KMS-11 (cell line): ENCODE data around the gene MMP3.

Experiments
- H2AFZ ChIP-seq: fragments of 200-600 bp; sonication (generic); 2 replicates; pipeline ENCODE4 v1.6.1; 2016; ENCODE audit warnings: antibody characterized with exemption, mixed run types, low read depth
- H3K27ac ChIP-seq: fragments of 200-600 bp; sonication (generic); 2 replicates; pipeline ENCODE4 v1.6.1; 2016; ENCODE audit warnings: mild to moderate bottlenecking, mixed run types
- H3K27me3 ChIP-seq: fragments of 200-600 bp; sonication (generic); 2 replicates; pipeline ENCODE4 v1.6.1; 2017; ENCODE audit warnings: mild to moderate bottlenecking, low read depth, mixed run types, moderate library complexity; ENCODE audit not compliant: insufficient read depth
- H3K36me3 ChIP-seq: fragments of 200-600 bp; sonication (generic); 2 replicates; pipeline ENCODE4 v1.6.1; 2017; ENCODE audit warnings: mild to moderate bottlenecking, mixed run types; ENCODE audit not compliant: insufficient read depth
- H3K4me1 ChIP-seq: fragments of 200-600 bp; sonication (generic); 2 replicates; pipeline ENCODE4 v1.6.1; 2016; ENCODE audit warnings: mild to moderate bottlenecking, low read depth, mixed run types; ENCODE audit not compliant: poor library complexity, severe bottlenecking
- H3K4me2 ChIP-seq: fragments of 200-600 bp; sonication (generic); 2 replicates; pipeline ENCODE4 v1.7.0; 2016; ENCODE audit warnings: mild to moderate bottlenecking, mixed run types
- H3K4me3 ChIP-seq: fragments of 200-600 bp; sonication (generic); IDR thresholded peaks from 2 replicates; pipeline ENCODE4 v1.6.1; 2017; ENCODE audit warnings: low read depth, low read length, mixed read lengths; ENCODE audit not compliant: insufficient read depth
- H3K79me2 ChIP-seq: fragments of 200-600 bp; sonication (generic); 2 replicates; pipeline ENCODE4 v1.6.1; 2016; ENCODE audit warnings: low read depth, mixed run types; ENCODE audit not compliant: insufficient read depth
- H3K9ac ChIP-seq: fragments of 200-600 bp; sonication (generic); 2 replicates; pipeline ENCODE4 v1.6.1; 2016; ENCODE audit warnings: mild to moderate bottlenecking, mixed run types
- H4K20me1 ChIP-seq: fragments of 200-600 bp; sonication (generic); 2 replicates; pipeline ENCODE4 v1.6.1; 2016; ENCODE audit warnings: mild to moderate bottlenecking, mixed run types; ENCODE audit not compliant: insufficient read depth
- TF ChIP-seq, protein P1 (sequence below): fragments of 200-600 bp; sonication (generic); conservative IDR thresholded peaks from 2 replicates; pipeline ENCODE4 v1.6.1; 2017; ENCODE audit warnings: low read depth, mild to moderate bottlenecking, antibody characterized with exemption, low read length, moderate library complexity, mixed read lengths

Gene MMP3

DNA sequence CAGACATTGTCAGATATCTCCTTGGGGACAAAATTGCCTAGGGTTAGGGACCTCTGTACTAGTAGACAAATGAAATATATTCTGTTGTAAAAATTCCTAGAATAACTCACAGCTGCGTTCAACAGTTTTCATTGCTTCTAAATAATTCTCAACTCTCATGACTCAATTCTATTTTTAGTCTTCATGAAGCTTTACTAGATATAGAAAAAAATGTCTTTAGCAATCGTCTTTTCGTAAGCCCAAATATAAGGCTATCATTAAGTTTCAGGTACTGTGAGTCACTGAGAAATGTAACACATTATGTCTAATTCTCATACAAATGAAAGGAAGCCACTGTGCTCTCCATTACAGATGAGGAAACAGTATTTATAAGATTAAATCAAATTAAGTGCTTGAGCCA, 24.9 kb upstream of the MMP3 start:
- Histone ChIP-seq H3K4me2 (no peak overlapping the region), H3K27ac (no peak overlapping the region), H3K4me3 (no peak overlapping the region), H4K20me1 (no peaks in the 10 kb centered on the region), H3K9ac (no peak overlapping the region), H3K79me2 (no peaks in the 10 kb centered on the region), H3K36me3 (no peaks in the 10 kb centered on the region), H3K27me3 (no peaks in the 10 kb centered on the region), H2AFZ (no peak overlapping the region), H3K4me1 (no peaks in the 10 kb centered on the region)
- TF ChIP-seq, protein P1, sequence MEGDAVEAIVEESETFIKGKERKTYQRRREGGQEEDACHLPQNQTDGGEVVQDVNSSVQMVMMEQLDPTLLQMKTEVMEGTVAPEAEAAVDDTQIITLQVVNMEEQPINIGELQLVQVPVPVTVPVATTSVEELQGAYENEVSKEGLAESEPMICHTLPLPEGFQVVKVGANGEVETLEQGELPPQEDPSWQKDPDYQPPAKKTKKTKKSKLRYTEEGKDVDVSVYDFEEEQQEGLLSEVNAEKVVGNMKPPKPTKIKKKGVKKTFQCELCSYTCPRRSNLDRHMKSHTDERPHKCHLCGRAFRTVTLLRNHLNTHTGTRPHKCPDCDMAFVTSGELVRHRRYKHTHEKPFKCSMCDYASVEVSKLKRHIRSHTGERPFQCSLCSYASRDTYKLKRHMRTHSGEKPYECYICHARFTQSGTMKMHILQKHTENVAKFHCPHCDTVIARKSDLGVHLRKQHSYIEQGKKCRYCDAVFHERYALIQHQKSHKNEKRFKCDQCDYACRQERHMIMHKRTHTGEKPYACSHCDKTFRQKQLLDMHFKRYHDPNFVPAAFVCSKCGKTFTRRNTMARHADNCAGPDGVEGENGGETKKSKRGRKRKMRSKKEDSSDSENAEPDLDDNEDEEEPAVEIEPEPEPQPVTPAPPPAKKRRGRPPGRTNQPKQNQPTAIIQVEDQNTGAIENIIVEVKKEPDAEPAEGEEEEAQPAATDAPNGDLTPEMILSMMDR, result no peak

DNA sequence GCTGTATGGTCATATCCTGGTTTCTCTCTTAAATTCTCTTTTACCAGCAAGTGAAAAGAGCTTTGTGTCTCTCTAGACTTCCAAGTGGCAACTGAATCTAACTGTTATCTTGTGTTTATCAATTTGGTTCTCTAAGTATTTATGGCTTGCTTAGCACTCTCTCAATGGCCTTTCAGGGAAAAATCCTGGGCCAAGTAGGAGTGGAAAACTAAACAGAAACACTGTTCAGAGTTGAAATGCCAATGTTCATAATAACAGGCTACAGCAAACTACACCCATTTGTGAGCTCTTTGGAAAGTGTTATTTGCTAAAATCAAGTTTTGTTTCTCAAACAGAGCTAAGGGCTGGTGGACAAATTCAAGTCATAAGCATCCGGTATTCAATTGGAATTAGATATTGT, 21.3 kb upstream of the MMP3 start:
- H3K4me3 ChIP-seq, result no peak overlapping the region
- H3K36me3 ChIP-seq, result no peaks in the 10 kb centered on the region
- no peak overlapping the region for H2AFZ ChIP-seq
- H3K27ac ChIP-seq, result no peak overlapping the region
- no peaks in the 10 kb centered on the region for H3K79me2 ChIP-seq
- H3K9ac ChIP-seq, result no peak overlapping the region
- H3K27me3 ChIP-seq, result no peaks in the 10 kb centered on the region
- no peak overlapping the region for H3K4me2 ChIP-seq
- TF ChIP-seq, protein P1, result no peak
- H4K20me1 ChIP-seq, result no peaks in the 10 kb centered on the region
- no peaks in the 10 kb centered on the region for H3K4me1 ChIP-seq

DNA sequence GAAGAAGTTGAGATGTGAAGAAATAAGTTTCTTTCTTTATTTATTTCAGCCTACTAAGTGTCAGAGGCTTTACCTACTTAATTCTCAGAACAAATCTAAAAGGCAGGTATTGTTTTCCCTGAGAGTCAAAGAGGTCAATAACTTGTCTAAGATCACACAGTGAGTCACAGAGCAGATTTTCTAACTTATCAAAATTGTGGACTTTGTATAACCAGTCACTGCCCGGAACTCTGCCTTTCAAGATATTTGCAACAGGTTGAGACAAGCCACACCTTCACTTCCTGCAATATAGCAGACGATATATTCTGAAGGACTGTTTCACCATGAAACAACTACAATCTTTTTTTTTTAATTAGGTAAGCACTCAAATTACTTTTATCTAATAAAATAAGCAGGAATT, 10.5 kb upstream of the MMP3 start:
- Histone ChIP-seq H4K20me1 (no peaks in the 10 kb centered on the region), H3K4me3 (no peak overlapping the region), H3K4me1 (no peaks in the 10 kb centered on the region), H3K27me3 (no peaks in the 10 kb centered on the region), H3K4me2 (no peak overlapping the region), H3K36me3 (no peaks in the 10 kb centered on the region), H3K27ac (no peak overlapping the region), H3K9ac (no peak overlapping the region), H3K79me2 (no peaks in the 10 kb centered on the region), H2AFZ (no peak overlapping the region)
- TF ChIP-seq, protein P1, result no peak

DNA sequence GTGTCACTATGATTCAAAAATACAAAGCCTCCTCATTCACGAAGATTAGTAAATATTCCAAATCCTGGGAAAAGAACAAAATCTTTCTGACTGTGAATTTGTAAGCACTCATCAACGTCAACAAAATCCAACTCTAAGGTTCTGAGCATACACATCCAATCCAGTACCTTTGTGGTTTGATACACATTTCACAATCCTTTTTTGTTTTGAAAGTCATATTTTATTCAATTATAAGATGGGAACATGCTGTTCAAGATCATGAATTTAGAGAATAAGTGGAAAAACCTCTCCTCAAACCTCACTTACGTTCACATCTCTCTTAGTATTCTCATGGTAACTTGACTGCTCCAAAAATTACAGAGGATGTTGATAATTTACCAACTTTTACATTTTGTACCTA, 9.6 kb upstream of the MMP3 start:
- H3K27me3 ChIP-seq, result no peaks in the 10 kb centered on the region
- TF ChIP-seq, protein P1, result no peak
- no peaks in the 10 kb centered on the region for H3K79me2 ChIP-seq
- no peaks in the 10 kb centered on the region for H4K20me1 ChIP-seq
- no peak overlapping the region for H2AFZ ChIP-seq
- no peak overlapping the region for H3K4me2 ChIP-seq
- H3K4me1 ChIP-seq, result no peaks in the 10 kb centered on the region
- no peak overlapping the region for H3K27ac ChIP-seq
- no peak overlapping the region for H3K9ac ChIP-seq
- no peaks in the 10 kb centered on the region for H3K36me3 ChIP-seq
- H3K4me3 ChIP-seq, result no peak overlapping the region
